GM12892 (cell line): ENCODE measurements around the gene EPHB1.

Experiments used
- POLR2A ChIP-seq: IDR thresholded peaks from 2 replicates; pipeline ENCODE4 v1.6.1; 2011; ENCODE audit warnings: low read depth, low read length, control low read depth
- POLR2AphosphoS5 ChIP-seq: IDR thresholded peaks from 2 replicates; pipeline ENCODE4 v1.6.1; 2011; ENCODE audit warnings: low read depth, low read length, control low read depth
- TAF1 ChIP-seq: IDR thresholded peaks from 2 replicates; pipeline ENCODE4 v1.6.1; 2011; ENCODE audit warnings: low read depth, mild to moderate bottlenecking, control low read depth, low read length, borderline replicate concordance

DNA sequence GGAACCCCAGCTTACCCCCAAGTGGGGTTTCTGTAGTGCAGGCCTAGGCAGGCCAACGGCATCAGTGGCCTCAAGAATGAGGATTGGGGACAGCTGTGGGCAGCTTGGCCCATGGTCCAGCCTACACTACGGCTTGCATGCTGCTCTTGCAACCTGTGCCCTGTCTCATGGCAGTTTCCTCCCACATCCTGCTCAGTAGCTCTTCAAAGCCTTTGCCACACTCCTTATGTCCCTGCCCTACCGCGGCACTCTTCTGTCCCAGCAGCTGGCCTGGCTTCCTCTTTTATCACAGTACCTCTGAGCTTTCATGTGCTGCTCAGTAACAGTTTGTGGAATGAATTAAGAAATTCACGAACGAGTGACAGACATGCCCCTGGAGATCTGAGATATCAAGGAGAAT lies 431.0 kb downstream of the EPHB1 start:
- TF ChIP-seq POLR2AphosphoS5 (no peak), POLR2A (no peak), TAF1 (no peak)
